ENCODE measurements around the gene ABHD12. TPM values are rescaled to one million over a fixed set of nuclear protein-coding genes. Genes with fewer than 3 reads are reported as not detected.

The ABHD12 gene
- total RNA-seq, 1 experiment from 2014 or later, result 40.6 TPM

DNA sequence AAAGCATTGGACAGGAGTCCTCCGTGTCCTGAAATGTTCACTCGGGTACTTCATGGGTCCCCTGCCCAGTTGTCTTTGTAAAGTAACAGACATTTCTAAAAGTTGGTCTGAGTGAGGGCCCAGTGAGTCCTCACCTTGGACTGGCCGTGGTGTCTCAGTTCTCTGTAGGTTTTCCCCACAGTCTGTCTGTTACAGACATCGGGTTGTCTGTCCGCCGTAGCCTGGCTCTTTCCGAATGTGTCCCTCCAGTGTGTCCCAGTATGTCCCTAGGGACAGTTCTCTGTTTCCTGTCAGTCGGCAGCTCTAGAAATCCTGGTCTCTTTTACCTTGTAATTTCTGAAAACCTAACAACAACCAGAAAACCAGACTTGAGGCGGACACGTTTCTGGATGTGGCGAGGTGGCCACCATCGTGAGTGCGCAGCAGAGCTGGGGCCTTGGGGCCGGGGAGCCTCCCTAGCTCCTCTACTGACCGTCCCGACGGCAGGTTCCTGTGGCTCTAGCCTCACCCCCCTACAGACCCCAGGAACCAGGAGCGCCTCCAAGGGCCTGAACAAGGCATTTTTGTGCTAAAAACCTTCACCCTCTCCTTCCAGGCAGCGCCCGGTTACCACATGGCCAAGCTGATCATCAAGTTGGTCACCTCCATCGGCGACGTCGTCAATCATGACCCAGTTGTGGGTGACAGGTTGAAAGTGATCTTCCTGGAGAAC is 100.6 kb downstream of the ABHD12 start:
- CTCF ChIA-PET, result interaction anchor here (0.6 kb wide), 1 partner anchor 110 kb away, joined by 4 read pairs; no protein-coding TSS in a partner anchor
- H3K27ac ChIP-seq (ENCODE audit: low read depth, low read length, poor library complexity, severe bottlenecking), result no peak overlapping the region
- DNase-seq (ENCODE audit: low spot score), result no peak
- intact Hi-C loops (cut with micrococcal nuclease; ENCODE audit: unreplicated experiment), result no loop called here
- BruUV-seq (replicated peaks), result no TSS peak
- H3K36me3 ChIP-seq (ENCODE audit: insufficient read depth, low read length, poor library complexity, severe bottlenecking), result peaks cover 3% of the 10 kb centered on the region
- POLR2A ChIA-PET (ENCODE audit: low non-redundant PET), result no interaction called here
- H3K4me3 ChIP-seq (ENCODE audit: low read depth, low read length, poor library complexity, severe bottlenecking), result no peak overlapping the region
- H3K27me3 ChIP-seq (replicated peaks; ENCODE audit: insufficient read depth, low read depth, low read length, poor library complexity), result no peaks in the 10 kb centered on the region
- TF ChIP-seq, protein P1, sequence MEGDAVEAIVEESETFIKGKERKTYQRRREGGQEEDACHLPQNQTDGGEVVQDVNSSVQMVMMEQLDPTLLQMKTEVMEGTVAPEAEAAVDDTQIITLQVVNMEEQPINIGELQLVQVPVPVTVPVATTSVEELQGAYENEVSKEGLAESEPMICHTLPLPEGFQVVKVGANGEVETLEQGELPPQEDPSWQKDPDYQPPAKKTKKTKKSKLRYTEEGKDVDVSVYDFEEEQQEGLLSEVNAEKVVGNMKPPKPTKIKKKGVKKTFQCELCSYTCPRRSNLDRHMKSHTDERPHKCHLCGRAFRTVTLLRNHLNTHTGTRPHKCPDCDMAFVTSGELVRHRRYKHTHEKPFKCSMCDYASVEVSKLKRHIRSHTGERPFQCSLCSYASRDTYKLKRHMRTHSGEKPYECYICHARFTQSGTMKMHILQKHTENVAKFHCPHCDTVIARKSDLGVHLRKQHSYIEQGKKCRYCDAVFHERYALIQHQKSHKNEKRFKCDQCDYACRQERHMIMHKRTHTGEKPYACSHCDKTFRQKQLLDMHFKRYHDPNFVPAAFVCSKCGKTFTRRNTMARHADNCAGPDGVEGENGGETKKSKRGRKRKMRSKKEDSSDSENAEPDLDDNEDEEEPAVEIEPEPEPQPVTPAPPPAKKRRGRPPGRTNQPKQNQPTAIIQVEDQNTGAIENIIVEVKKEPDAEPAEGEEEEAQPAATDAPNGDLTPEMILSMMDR (conservative IDR thresholded peaks at IDR 0.05; ENCODE audit: low read depth, low read length), result no peak
- no peak for TF ChIP-seq EZH2 (IDR thresholded peaks at IDR 0.05; ENCODE audit: borderline replicate concordance, low read depth, low read length, poor library complexity, severe bottlenecking)
- H3K4me1 ChIP-seq (ENCODE audit: insufficient read depth, low read length, poor library complexity, severe bottlenecking), result no peaks in the 10 kb centered on the region
- no peaks in the 10 kb centered on the region for H3K9me3 ChIP-seq (ENCODE audit: low read depth, low read length, poor library complexity, severe bottlenecking)

DNA sequence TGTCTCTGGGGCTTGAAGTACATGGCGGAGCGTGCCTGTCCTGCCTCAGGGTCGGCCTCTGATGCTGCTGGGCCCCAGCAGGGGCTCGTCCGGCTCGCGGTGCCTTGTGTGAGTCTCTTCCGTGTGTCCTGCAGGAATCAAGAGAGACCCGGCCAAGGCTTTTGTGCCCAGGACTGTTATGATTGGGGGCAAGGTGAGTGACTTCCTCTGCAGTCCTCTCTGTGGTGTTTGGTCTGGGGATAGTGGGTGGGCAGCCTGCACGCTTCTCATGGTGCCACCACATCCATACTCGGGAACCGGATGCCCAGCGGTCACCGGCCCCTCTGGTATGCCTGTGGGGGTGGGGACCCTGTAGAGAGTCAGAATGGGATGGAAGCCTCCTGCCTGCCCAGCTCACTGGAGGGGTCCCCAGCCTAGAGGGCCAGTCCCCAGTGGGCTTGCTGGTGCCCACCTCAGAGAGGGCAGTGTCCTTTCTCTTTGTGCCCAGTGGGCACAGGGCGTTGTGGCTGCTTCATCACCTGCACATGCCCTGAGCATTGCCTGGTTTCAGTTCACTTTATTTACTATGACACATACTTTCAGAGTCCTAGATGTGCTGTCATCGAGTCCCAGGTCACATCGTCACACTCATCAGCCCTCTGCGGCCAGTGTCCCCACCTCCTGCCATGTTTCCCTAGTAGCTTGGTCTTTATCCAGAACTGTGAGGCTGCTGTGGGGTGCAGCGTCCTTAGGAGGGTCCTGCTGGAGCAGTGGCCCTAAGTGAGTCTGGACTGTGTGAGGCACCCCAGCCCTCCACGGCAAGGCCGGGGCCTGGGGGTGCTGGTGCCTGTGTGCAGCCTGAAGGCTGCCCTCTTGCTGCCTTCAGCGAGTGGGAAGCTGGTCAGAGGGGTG is 102.1 kb downstream of the ABHD12 start:
- POLR2A ChIA-PET (ENCODE audit: low non-redundant PET), result no interaction called here

DNA sequence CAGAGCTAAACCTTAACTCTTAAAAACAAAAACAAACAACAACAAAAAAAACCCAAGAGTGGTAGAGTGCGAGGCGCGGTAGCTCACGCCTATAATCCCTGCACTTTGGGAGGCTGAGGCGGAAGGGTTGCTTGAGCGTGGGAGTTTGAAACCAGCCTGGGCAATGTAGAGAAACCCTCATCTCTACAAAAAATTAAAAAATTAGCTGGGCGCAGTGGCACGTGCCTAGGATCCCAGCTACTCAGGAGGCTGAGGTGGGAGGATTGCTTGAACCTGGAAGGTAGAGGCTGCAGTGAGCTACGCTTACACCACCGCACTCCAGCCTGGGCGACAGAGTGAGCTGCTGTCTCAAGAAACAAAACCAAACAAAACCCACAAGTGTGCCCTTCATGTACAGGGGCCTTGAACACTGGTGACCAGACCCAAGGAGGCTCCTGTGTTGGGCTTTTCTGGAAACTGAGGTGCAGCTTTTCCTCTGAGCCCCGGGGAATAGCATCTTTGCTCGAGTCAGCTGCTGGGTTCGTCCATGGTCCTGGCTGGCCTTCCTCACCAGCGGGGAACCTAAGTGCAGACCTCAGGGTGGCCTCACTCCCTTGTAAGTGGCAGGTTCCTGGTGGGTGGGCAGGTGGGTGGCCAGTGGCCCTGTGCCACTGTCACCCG is 102.9 kb downstream of the ABHD12 start:
- no peak for TF ChIP-seq EZH2 (IDR thresholded peaks at IDR 0.05; ENCODE audit: borderline replicate concordance, low read depth, low read length, poor library complexity, severe bottlenecking)
- TF ChIP-seq, protein P1 (conservative IDR thresholded peaks at IDR 0.05; ENCODE audit: low read depth, low read length), result no peak
- Histone ChIP-seq H3K4me3 (ENCODE audit: low read depth, low read length, poor library complexity, severe bottlenecking) (no peak overlapping the region), H3K36me3 (ENCODE audit: insufficient read depth, low read length, poor library complexity, severe bottlenecking) (peaks cover 3% of the 10 kb centered on the region), H3K27me3 (replicated peaks; ENCODE audit: insufficient read depth, low read depth, low read length, poor library complexity) (no peaks in the 10 kb centered on the region), H3K4me1 (ENCODE audit: insufficient read depth, low read length, poor library complexity, severe bottlenecking) (no peaks in the 10 kb centered on the region), H3K9me3 (ENCODE audit: low read depth, low read length, poor library complexity, severe bottlenecking) (no peaks in the 10 kb centered on the region), H3K27ac (ENCODE audit: low read depth, low read length, poor library complexity, severe bottlenecking) (no peak overlapping the region)
- intact Hi-C loops (cut with micrococcal nuclease; ENCODE audit: unreplicated experiment), result no loop called here
- ChIA-PET CTCF (no interaction called here), POLR2A (ENCODE audit: low non-redundant PET) (no interaction called here)
- DNase-seq (ENCODE audit: low spot score), result no peak
- BruUV-seq (replicated peaks), result no TSS peak

More for the DNA sequence above, 102.1 kb downstream of the ABHD12 start:
- no peak overlapping the region for H3K4me3 ChIP-seq (ENCODE audit: low read depth, low read length, poor library complexity, severe bottlenecking)
- DNase-seq (ENCODE audit: low spot score), result no peak
- H3K27me3 ChIP-seq (replicated peaks; ENCODE audit: insufficient read depth, low read depth, low read length, poor library complexity), result no peaks in the 10 kb centered on the region
- intact Hi-C loops (cut with micrococcal nuclease; ENCODE audit: unreplicated experiment), result no loop called here
- TF ChIP-seq, protein P1 (conservative IDR thresholded peaks at IDR 0.05; ENCODE audit: low read depth, low read length), result no peak
- TF ChIP-seq EZH2 (IDR thresholded peaks at IDR 0.05; ENCODE audit: borderline replicate concordance, low read depth, low read length, poor library complexity, severe bottlenecking), result no peak
- no TSS peak for BruUV-seq (replicated peaks)
- no peaks in the 10 kb centered on the region for H3K4me1 ChIP-seq (ENCODE audit: insufficient read depth, low read length, poor library complexity, severe bottlenecking)
- peaks cover 3% of the 10 kb centered on the region for H3K36me3 ChIP-seq (ENCODE audit: insufficient read depth, low read length, poor library complexity, severe bottlenecking)
- no peak overlapping the region for H3K27ac ChIP-seq (ENCODE audit: low read depth, low read length, poor library complexity, severe bottlenecking)
- no peaks in the 10 kb centered on the region for H3K9me3 ChIP-seq (ENCODE audit: low read depth, low read length, poor library complexity, severe bottlenecking)
- CTCF ChIA-PET, result no interaction called here

All from A673 (cell line).